ENCODE measurements around the gene CCDC138. TPM values are rescaled to one million over a fixed set of nuclear protein-coding genes. Genes with fewer than 3 reads are reported as not detected.

Gene CCDC138
- polyA plus RNA-seq, 4 donors: 10.7 to 18.6 (median 17.2) TPM

Other genes with a start within 250 kb of the CCDC138 start
- 10 to 100 TPM; 45.4 to 78.2 (median 64.3) TPM for gene RANBP2, start 67.3 kb upstream of the CCDC138 start, polyA plus RNA-seq (ENCODE audit: insufficient read length in 4 of 4)
- 1 to 10 TPM; 1.6 to 3.5 (median 3.3) TPM for gene EDAR, start 202.4 kb downstream of the CCDC138 start, polyA plus RNA-seq (ENCODE audit: insufficient read length in 4 of 4)

All from left renal pelvis (tissue), 4 donors.